ENCODE results near the gene DOCK4. TPM values are rescaled to one million over a fixed set of nuclear protein-coding genes. Genes with fewer than 3 reads are reported as not detected.
A peak's percentile ranks its signal among the peaks of the same experiment; 100 is the strongest.

Gene DOCK4
- total RNA-seq, 1 experiment from 2014 or later = 20.4 TPM

GRCh38 chr7:112082306-112082705 is 123.9 kb downstream of the DOCK4 start:
- H3K4me3 Mint-ChIP-seq = no peak overlapping the region
- H3K36me3 Mint-ChIP-seq = no peaks in the 10 kb centered on the region
- H3K4me1 Mint-ChIP-seq = peaks cover 33% of the 10 kb centered on the region
- H3K27ac Mint-ChIP-seq = peak overlapping the region; percentile 48; the same call in 1 of the 2 replicates
- DNase-seq (ENCODE audit: low spot score) = no peak
- no peak for TF ChIP-seq PREB (CRISPR knock-in tag; IDR thresholded peaks at IDR 0.05; ENCODE audit: borderline replicate concordance)
- ChIA-PET CTCF (no interaction called here), POLR2A (no interaction called here)
- no peaks in the 10 kb centered on the region for H3K27me3 Mint-ChIP-seq (ENCODE audit: low read depth)
- H3K9me3 Mint-ChIP-seq = no peaks in the 10 kb centered on the region
- no peak for ATAC-seq

- TF ChIP-seq CBFB (CRISPR knock-in tag; IDR thresholded peaks at IDR 0.05; ENCODE audit: low read depth) = no peak
- no peak for TF ChIP-seq KAT7 (CRISPR knock-in tag; IDR thresholded peaks at IDR 0.05; ENCODE audit: borderline replicate concordance)
- TF ChIP-seq ZNF232 (CRISPR knock-in tag; IDR thresholded peaks at IDR 0.05) = no peak
- no peak for TF ChIP-seq ZNF121 (CRISPR knock-in tag; IDR thresholded peaks at IDR 0.05)
- TF ChIP-seq ZBTB21 (CRISPR knock-in tag; IDR thresholded peaks at IDR 0.05; ENCODE audit: borderline replicate concordance) = no peak
- no peak for TF ChIP-seq NFYB (CRISPR knock-in tag; conservative IDR thresholded peaks at IDR 0.05; ENCODE audit: low read depth)
- no peak for TF ChIP-seq SMAD4 (CRISPR knock-in tag; IDR thresholded peaks at IDR 0.05)
- TF ChIP-seq NFATC4 (CRISPR knock-in tag; IDR thresholded peaks at IDR 0.05) = no peak
- TF ChIP-seq E2F4 (CRISPR knock-in tag; IDR thresholded peaks at IDR 0.05; ENCODE audit: borderline replicate concordance, low read depth) = no peak
- no peak for TF ChIP-seq ZNF512 (CRISPR knock-in tag; IDR thresholded peaks at IDR 0.05; ENCODE audit: borderline replicate concordance)
- no peak for TF ChIP-seq NR3C1 (CRISPR knock-in tag; conservative IDR thresholded peaks at IDR 0.05; ENCODE audit: low read depth)
- TF ChIP-seq FOXJ3 (CRISPR knock-in tag; IDR thresholded peaks at IDR 0.05; ENCODE audit: borderline replicate concordance) = no peak
- no peak for TF ChIP-seq ZNF138 (CRISPR knock-in tag; conservative IDR thresholded peaks at IDR 0.05)
- TF ChIP-seq RORB (CRISPR knock-in tag; IDR thresholded peaks at IDR 0.05) = no peak
- no peak for TF ChIP-seq ZBTB43 (CRISPR knock-in tag; IDR thresholded peaks at IDR 0.05)
- H3K4me3 Mint-ChIP-seq = no peak overlapping the region
- peak overlapping the region; percentile 48; the same call in 1 of the 2 replicates for H3K27ac Mint-ChIP-seq
- no peaks in the 10 kb centered on the region for H3K9me3 Mint-ChIP-seq
- ATAC-seq = no peak
- no peaks in the 10 kb centered on the region for H3K36me3 Mint-ChIP-seq
- no peaks in the 10 kb centered on the region for H3K27me3 Mint-ChIP-seq (ENCODE audit: low read depth)
- no peak for DNase-seq (ENCODE audit: low spot score)
- peaks cover 33% of the 10 kb centered on the region for H3K4me1 Mint-ChIP-seq
- ChIA-PET CTCF (interaction anchor here (1.4 kb wide), 1 partner anchor 125 kb away, joined by 3 read pairs; the partner anchor contains the start of genes DOCK4 and ZNF277), POLR2A (no interaction called here)
These were observed 124.4 kb downstream of the DOCK4 start for GRCh38 chr7:112081778-112082177.

GRCh38 chr7:112080978-112081377 is 125.2 kb downstream of the DOCK4 start:
- Mint-ChIP-seq H3K9me3 (no peaks in the 10 kb centered on the region), H3K36me3 (no peaks in the 10 kb centered on the region), H3K4me1 (peaks cover 33% of the 10 kb centered on the region), H3K4me3 (no peak overlapping the region), H3K27me3 (ENCODE audit: low read depth) (no peaks in the 10 kb centered on the region), H3K27ac (peak overlapping the region; percentile 1; the same call in 1 of the 2 replicates)
- ChIA-PET POLR2A (no interaction called here), CTCF (interaction anchor here (0.6 to 1.4 kb wide), 2 partner anchors 14 to 126 kb away, joined by 3 read pairs; partner anchors contain the start of genes DOCK4 and ZNF277)
- peak; percentile 32 for ATAC-seq
- DNase-seq (ENCODE audit: low spot score) = no peak
- TF ChIP-seq SMAD3 (CRISPR knock-in tag; IDR thresholded peaks at IDR 0.05; ENCODE audit: borderline replicate concordance) (no peak), CDX4 (CRISPR knock-in tag; IDR thresholded peaks at IDR 0.05; ENCODE audit: borderline replicate concordance) (no peak), ATF1 (CRISPR knock-in tag; IDR thresholded peaks at IDR 0.05) (no peak), SMAD4 (CRISPR knock-in tag; IDR thresholded peaks at IDR 0.05) (no peak), IRF2 (CRISPR knock-in tag; IDR thresholded peaks at IDR 0.05; ENCODE audit: borderline replicate concordance, low read depth) (no peak), PRRX2 (CRISPR knock-in tag; IDR thresholded peaks at IDR 0.05) (no peak), ZNF281 (CRISPR knock-in tag; IDR thresholded peaks at IDR 0.05) (no peak), ZNF263 (CRISPR knock-in tag; IDR thresholded peaks at IDR 0.05; ENCODE audit: low read depth) (no peak), ZNF416 (CRISPR knock-in tag; IDR thresholded peaks at IDR 0.05) (no peak), EMX1 (CRISPR knock-in tag; IDR thresholded peaks at IDR 0.05) (no peak), ZNF138 (CRISPR knock-in tag; conservative IDR thresholded peaks at IDR 0.05) (no peak)
